ENCODE results near the gene UNC93B1.

UNC93B1 gene

DNA sequence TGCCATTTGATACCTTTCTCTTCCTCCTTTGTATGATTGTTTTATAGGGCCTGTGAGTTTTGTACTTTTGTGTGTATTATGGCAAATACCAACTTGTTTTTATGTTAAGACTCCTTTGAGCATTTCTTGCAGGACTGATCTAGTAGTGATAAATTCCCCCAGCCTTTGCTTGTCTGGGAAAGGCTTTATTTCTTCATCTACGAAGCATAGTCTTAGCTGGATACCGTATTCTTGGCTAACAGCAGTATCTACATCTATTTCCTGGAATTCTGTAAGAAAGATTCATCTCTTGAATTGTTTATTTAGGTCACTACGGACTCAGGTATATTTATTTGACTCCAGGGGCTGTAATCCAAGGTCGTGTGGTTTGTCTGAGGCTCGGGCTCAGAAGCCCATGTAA is 20.6 kb upstream of the UNC93B1 start:
- no peak for DNase-seq (ENCODE audit: low read depth in 3 of 3)

DNA sequence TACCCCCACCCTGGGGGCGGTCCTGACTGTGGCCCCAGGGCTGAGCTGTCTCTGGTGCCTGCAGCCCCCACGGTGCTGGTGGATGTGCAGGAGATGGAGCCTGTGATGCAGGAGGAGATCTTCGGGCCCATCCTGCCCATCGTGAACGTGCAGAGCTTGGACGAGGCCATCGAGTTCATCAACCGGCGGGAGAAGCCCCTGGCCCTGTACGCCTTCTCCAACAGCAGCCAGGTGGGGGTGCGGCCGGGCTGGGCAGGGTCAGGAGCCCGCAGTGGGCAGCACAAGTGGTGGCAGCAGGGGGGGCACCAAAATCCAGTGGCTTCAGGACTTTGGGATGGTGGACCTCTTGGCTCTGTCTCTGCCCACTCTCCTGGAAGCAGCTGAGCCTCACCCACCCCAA is 18.6 kb upstream of the UNC93B1 start:
- no peak for DNase-seq (ENCODE audit: low read depth in 3 of 3)

GRCh38 chr11:68021167-68021787 is 17.4 kb upstream of the UNC93B1 start:
- DNase-seq (ENCODE audit: low read depth in 3 of 3), result no peak

DNA sequence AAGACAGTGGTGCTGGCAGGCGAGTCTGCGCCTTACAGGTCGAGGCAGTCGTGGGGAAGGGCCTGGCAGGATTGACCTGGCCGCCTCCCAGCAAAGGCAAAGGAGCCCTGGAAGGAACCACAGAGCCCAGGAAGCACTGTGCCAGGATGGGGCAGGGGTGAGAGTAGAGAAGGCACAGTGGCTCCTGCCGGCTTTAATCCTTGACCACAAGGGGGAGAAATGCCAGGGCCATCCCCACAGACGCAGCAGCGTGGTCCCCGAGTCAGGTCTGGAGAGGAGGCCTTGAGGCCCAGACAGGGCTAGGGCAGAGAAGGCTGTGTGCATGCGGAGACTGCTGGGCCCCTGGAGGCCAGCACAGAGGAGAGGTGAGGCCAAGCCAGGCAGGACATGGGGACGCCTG is 16.7 kb upstream of the UNC93B1 start:
- DNase-seq (ENCODE audit: low read depth in 3 of 3), result no peak

DNA sequence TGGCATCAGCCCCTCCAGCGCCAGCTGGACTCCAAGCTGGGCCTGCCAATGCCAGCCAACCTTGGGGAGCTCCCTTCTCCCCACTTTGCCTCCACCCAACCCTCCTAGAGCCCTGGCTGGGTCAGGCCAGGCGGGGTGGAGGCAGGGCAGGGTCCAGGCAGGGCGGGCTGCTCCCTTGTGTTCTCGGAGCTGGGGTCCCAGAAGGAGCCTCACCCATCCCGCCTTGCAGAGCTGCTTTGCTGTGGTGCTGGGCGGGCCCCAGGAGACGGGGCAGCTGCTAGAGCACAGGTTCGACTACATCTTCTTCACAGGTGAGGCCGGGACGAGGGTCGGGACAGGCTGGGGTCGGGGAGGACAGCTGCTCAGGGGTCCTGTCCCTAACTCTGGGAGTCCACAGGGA is 15.6 kb upstream of the UNC93B1 start:
- no peak for DNase-seq (ENCODE audit: low read depth in 3 of 3)

- no peak for DNase-seq (ENCODE audit: low read depth in 3 of 3)
Observed at GRCh38 chr11:68018730-68019190, 14.9 kb upstream of the UNC93B1 start.

DNA sequence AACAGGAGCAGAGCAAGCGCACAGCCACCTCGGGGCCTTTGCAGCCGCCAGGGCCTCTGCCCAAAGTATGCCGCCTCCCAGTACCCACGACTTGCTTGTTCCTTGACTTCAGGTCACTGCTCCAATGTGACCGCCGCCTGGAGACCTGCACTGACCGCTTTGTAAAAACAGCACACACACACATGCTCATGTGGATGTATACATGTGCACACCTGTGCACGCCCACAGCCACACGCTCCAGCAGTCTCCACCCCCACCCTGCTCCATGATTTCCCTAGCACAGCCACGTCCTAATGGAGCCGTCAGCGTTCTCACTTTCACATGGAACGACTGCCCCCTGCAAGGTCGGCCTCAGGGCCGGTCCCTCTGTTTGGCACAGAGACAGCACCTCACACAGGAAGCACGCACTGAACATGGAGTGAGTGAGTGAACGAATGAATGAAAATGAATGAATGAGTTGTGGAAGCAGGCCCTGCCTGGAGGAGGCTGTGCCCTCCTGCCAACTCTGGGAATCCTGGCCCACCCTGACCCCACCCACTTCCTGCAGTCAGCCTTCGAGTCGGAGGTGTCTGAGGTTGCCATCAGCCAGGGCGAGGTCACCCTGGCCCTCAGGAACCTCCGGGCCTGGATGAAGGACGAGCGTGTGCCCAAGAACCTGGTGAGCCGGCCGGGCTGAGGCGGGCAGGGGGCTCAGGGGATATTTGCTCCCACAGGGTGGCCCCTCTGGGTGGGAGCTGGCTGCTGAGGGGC is 14.3 kb upstream of the UNC93B1 start:
- DNase-seq (ENCODE audit: low read depth in 3 of 3), result no peak

GRCh38 chr11:68016904-68017817 is 13.3 kb upstream of the UNC93B1 start:
- no peak for DNase-seq (ENCODE audit: low read depth in 3 of 3)

DNA sequence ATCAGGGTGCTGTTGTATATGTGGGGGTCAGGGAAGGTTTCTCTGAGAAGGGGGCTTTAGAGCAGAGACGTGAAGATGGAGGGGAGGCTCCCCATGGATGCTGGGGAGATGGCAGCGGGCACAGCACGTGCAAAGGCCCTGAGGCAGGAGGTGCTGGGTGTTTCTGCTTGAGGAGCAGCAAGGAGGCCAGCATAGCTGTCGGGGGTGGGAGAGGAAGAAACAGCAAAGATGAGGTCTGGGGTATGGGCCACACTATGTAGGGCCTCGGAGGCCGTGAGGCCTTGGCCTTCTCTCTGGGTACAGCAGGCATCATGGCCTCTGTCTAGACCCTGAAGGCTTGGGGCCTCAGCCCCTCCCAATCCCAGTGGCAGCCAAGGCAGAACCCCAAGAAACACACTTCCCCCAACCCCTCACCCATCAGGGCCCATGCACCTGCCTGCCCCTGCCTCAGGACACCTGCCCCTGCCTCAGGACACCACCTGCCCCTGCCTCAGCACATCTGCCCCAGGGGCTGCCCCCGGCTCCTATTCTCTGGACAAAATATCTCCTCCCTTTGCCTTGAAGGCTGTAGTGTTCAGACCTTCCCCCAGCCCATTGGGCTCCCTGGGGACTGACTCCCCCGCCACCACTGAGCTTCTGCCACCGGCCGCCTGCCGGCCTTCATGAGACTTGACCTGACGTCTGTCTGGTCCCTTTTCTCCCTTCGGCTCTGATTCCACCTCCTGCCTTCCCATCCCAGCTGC is 12.4 kb upstream of the UNC93B1 start:
- DNase-seq (ENCODE audit: low read depth in 3 of 3), result no peak

DNA sequence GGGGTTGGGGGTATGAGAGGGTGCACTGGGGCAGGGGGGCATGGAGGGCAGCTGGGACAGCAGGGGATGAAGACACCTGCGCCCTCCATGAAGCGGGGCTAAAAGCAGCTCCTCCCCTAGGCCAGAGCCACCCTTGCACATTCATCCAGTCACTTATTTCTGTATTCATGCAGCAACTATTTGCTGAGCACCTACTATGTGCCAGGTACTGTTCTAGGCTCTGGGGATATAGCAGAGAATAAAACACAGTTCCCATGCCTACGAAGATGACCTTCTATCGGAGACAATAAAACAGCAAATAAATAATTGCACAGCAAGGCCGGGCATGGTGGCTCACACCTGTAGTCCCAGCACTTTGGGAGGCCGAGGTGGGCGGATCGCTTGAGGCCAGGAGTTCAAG is 11.6 kb upstream of the UNC93B1 start:
- DNase-seq (ENCODE audit: low read depth in 3 of 3), result no peak

DNA sequence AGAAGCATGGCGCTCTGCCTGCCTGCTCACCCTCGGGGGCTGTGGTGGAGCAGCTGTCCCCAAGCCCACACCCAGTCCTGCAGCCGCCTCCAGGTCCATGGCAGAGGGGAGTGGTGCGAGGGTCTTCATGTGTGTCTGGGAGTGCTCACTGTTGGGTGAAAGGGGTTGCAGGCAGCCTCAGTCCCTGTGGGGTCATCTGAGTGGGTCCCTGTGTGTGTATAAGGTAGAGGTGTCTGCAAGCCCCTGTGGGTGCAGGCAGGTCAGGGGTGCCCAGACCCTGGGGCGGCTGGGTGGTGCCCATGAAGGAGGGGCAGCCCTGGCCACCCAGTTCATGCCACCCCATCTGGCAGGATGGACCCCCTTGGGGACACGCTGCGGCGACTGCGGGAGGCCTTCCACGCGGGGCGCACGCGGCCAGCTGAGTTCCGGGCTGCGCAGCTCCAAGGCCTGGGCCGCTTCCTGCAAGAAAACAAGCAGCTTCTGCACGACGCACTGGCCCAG is 11.1 kb upstream of the UNC93B1 start:
- DNase-seq (ENCODE audit: low read depth in 3 of 3), result no peak

- DNase-seq (ENCODE audit: low read depth in 3 of 3), result no peak
Observed at GRCh38 chr11:68014157-68014946, 10.5 kb upstream of the UNC93B1 start.

GRCh38 chr11:68013611-68014156 is 9.8 kb upstream of the UNC93B1 start:
- no peak for DNase-seq (ENCODE audit: low read depth in 3 of 3)

- no peak for DNase-seq (ENCODE audit: low read depth in 3 of 3)
Observed at GRCh38 chr11:68012843-68013610, 9.1 kb upstream of the UNC93B1 start.

DNA sequence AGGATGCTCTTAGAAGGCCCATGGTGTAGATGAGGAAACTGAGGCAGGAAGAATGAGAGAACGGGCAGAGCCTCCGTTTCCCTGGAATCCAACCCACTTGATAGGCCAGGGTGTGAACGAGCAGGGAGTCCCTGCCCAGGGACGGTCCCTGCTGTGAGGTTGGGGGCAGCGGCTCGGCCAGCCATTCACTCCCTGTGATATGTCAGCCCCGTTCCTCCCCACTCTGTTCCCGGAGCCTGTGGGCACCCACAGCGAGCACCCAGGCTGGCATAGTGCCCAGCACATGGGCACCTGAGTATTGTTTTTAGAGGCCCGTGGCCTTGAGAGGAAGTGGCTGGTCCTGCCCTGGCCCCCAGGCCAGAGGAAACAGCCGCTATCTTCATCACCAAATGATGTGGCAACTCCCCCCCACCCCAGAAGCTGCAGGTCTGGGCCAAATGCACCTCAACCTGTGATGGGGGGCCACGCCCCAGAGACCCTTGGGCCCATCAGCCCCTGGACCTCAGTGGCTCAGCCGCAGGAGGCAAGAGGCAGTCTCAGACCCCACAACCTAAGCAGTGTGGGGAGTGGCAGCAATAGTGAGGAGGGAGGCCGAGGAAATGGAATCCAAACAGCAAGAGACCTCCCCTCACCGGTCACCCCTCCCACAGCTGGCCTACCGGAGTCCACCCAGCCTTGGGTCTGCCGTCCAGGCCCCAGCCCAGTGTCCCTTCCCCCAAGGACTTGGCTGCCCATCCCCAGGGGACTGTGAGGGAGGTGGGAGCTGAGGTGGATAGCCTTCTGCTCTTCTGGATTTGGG is 8.3 kb upstream of the UNC93B1 start:
- no peak for DNase-seq (ENCODE audit: low read depth in 3 of 3)

GRCh38 chr11:68011051-68011943 is 7.4 kb upstream of the UNC93B1 start:
- no peak for DNase-seq (ENCODE audit: low read depth in 3 of 3)

DNA sequence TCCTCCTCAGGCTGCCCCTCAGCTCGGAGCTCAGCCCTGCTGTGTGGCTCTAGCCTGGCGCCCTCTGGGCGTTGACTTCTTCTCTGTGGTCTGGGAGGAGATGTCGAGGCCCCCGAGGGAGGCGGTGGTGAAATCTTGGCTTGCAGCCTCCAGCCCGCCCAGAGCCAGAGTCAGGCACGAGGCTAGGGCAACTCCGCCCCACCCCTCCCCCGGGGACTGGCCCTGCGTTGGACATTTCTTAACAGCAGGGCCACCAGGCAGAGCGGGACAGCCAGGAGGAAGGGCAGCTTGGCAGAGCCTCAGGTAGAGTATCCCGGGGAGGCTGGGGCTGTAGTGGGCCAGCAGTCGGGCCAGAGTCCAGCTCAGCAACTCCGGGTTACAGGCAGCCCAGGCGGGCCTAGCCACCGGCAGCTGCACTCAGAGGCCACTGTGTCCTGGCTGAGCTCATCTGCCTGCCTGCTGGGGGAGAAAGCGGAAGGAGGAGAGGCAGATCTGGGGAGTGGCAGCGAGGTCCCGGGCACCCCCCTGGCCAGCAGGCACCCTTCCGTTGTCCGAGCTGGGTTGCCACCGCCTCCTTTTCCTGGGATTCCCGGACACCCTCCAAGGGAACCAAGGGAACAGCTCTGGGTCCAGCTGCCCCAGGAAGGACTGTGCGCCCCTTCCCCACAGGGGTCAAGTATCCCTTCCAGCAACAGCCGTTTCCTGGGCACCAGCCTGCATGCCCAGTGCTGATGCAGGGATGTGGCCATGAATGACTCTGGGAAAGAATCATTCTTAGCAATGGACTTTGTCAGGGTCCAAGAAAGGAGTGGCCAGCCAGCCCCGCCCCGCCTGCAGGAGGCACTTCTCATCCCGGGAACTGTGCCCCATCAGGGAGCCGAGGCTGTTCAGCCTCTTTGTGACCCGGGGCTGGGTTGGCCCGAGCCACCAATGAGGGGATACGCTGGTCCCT is 6.5 kb upstream of the UNC93B1 start, which contains the start of gene ALDH3B1:
Gene ALDH3B1 (plus strand): TSS at position 238 of the 952 bp plus-strand sequence. CDS start 4,971 bp downstream, outside the sequence.
- DNase-seq (ENCODE audit: low read depth in 3 of 3), result no peak

Data from stimulated activated CD4-positive, alpha-beta T cell treated with anti-CD3 and anti-CD28 coated beads, TNF-alpha, amount 100 ng/mL, for 4 hours (primary cell).